Activated CD4-positive, CD25-positive, alpha-beta regulatory T cell treated with anti-CD3 and anti-CD28 coated beads, Interleukin-2, amount 50 U/mL, for 72 hours (primary cell): ENCODE results near the gene WWP2.
"Not testable (repeated sequence)": the region's sequence is repeated elsewhere in the genome, so short reads cannot be mapped to it uniquely, and the experiment has no call there.

Experiments
- DNase-seq: peaks from one replicate; pipeline ENCODE4 v3.0.0; 2021

Gene WWP2

GRCh38 chr16:69796285-69797118 lies 34.4 kb downstream of the WWP2 start:
- no peak for DNase-seq

GRCh38 chr16:69798466-69798865 lies 36.3 kb downstream of the WWP2 start:
- no peak for DNase-seq

- no peak for DNase-seq
Measured at GRCh38 chr16:69799611-69800031, 37.5 kb downstream of the WWP2 start.

- DNase-seq, result no peak
Measured at GRCh38 chr16:69804297-69804696, 42.2 kb downstream of the WWP2 start.

- DNase-seq, result not testable (repeated sequence)
Measured at GRCh38 chr16:69806776-69807175, 44.6 kb downstream of the WWP2 start.

GRCh38 chr16:69812688-69813014 lies 50.5 kb downstream of the WWP2 start:
- no peak for DNase-seq

GRCh38 chr16:69814078-69814477 lies 51.9 kb downstream of the WWP2 start:
- no peak for DNase-seq

- no peak for DNase-seq
Measured at GRCh38 chr16:69814561-69814960, 52.4 kb downstream of the WWP2 start.

GRCh38 chr16:69815216-69815883 lies 53.2 kb downstream of the WWP2 start:
- DNase-seq, result not testable (repeated sequence)

- DNase-seq, result no peak
Measured at GRCh38 chr16:69816996-69817395, 54.9 kb downstream of the WWP2 start.

GRCh38 chr16:69818891-69819545 lies 56.9 kb downstream of the WWP2 start:
- DNase-seq, result no peak

GRCh38 chr16:69820926-69821541 lies 58.9 kb downstream of the WWP2 start:
- DNase-seq, result no peak

- no peak for DNase-seq
Measured at GRCh38 chr16:69821844-69822173, 59.7 kb downstream of the WWP2 start.

- no peak for DNase-seq
Measured at GRCh38 chr16:69822174-69822935, 60.2 kb downstream of the WWP2 start.

- DNase-seq, result no peak
Measured at GRCh38 chr16:69823831-69824563, 61.9 kb downstream of the WWP2 start.

- not testable (repeated sequence) for DNase-seq
Measured at GRCh38 chr16:69824564-69825142, 62.5 kb downstream of the WWP2 start.

GRCh38 chr16:69827524-69827923 lies 65.4 kb downstream of the WWP2 start:
- DNase-seq, result no peak

- DNase-seq, result no peak
Measured at GRCh38 chr16:69829338-69829737, 67.2 kb downstream of the WWP2 start.

GRCh38 chr16:69830146-69830533 lies 68.0 kb downstream of the WWP2 start:
- DNase-seq, result no peak

GRCh38 chr16:69830534-69831211 lies 68.5 kb downstream of the WWP2 start:
- no peak for DNase-seq
